Heart left ventricle (tissue), 13 donors: ENCODE measurements around the gene ALK.

Source experiments
- CTCF ChIP-seq, 12 donors: fragments of 200-600 bp; sonication (generic) in 4 of 12; IDR thresholded peaks; one replicate each; pipeline versions ENCODE4 v1.5.0 to v1.8.0; 2018 to 2022; ENCODE audit warnings: antibody characterized with exemption in 12 of 12, mild to moderate bottlenecking in 5 of 12
- POLR2A ChIP-seq, 2 donors: fragments of 450-650 bp; IDR thresholded peaks; one replicate each; pipeline ENCODE4 v1.6.1; 2017; ENCODE audit warnings: antibody characterized with exemption in 2 of 2, mild to moderate bottlenecking in 2 of 2, moderate library complexity in 2 of 2
- donor health status: ischemic (EF 13 %, LVEDD 7.1; RV severe dilation, severe dysfunction).
- donor health status: DM: no; HTN: yes; CAD: no.
- donor health status: DM: no; HTN: no; CAD: no.
- donor health status: ischemic (EF 25% LVEDD 6.9; RV normal size, moderate dysfunction).
- donor health status: ischemic (EF 25% LVEDD 5.7; RV mildly dilated, moderate dysfunction).
- donor health status: ischemic (EF 35%, LVEDD 5.7; RV mildly dilated, moderate dysfunction).
- donor health status: nonischemic (EF 11% LVEDD 7.7; RV severe dilation, severe dysfunction).
- donor health status: DM: yes; HTN: yes; CAD: no.
- donor health status: PGD.
- donor health status: ischemic (EF 29% LVEDD 5.4; RV normal size, mild dysfunction).
- donor health status: nonischemic (EF 23%, LVEDD 6.1; RV moderate dilation, normal function).

- TF ChIP-seq CTCF (IDR thresholded peaks at IDR 0.05) (no peak), POLR2A (IDR thresholded peaks at IDR 0.05) (no peak)
Observed at GRCh38 chr2:29806461-29806860, 114.9 kb downstream of the ALK start.
